GM06990 (cell line): ENCODE results near the gene SRM.
A peak's percentile ranks its signal among the peaks of the same experiment; 100 is the strongest.

Source experiments
- DNase-seq: peaks from one replicate; pipeline ENCODE4 v3.0.0-alpha.2; 2011; ENCODE audit not compliant: insufficient read length; ENCODE audit errors: extremely low read depth
- H3K27me3 ChIP-seq: replicated peaks from 2 replicates; pipeline ENCODE4 v1.6.0; 2011; ENCODE audit warnings: low read length; ENCODE audit not compliant: control insufficient read depth, insufficient read depth
- H3K36me3 ChIP-seq: 2 replicates; pipeline ENCODE4 v1.5.1; 2011; ENCODE audit warnings: low read length; ENCODE audit not compliant: control insufficient read depth, insufficient read depth
- H3K4me3 ChIP-seq: replicated peaks from 2 replicates; pipeline ENCODE4 v1.5.1; 2011; ENCODE audit warnings: low read depth, mild to moderate bottlenecking, control low read depth, low read length
- CTCF ChIP-seq: IDR thresholded peaks from 2 replicates; pipeline ENCODE4 v1.5.1; 2011; ENCODE audit warnings: low read length, control low read depth, mild to moderate bottlenecking, inconsistent platforms; ENCODE audit not compliant: insufficient read depth, poor library complexity, severe bottlenecking

The SRM gene

DNA sequence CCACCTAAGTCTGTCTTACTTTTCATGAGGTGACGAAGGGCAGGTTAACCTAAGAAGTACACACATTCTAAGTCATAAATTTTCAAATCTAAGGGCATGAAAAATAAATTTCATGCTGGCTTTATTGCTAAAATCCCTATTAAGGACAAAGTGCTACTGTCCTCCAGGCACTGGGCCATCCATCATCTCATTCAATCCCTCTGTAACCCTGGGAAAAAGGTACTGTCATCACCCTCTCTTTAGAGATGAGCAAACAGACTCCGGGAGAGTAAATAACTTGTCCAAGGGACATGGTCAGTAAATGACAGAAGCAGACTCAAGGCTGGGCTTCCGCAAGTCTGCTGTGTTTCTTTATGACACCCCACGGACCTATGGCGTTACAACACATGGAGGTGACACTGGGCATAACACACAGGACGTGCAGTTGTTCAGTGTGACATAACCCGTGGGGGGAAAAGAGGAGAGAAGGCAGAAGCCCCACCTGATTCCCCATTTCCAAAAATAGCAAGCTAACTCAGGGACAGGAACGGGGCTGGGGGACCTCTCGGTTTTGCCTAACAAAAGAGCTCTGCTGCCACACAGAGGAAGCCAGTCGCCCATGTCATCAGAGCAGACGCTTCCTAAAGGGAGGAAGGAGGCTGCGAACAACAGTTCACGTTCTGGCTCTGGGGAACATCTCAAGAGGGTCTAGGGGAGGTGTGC lies 12.5 kb upstream of the SRM start:
- Histone ChIP-seq H3K36me3 (peaks cover 49% of the 10 kb centered on the region), H3K27me3 (no peaks in the 10 kb centered on the region), H3K4me3 (no peak overlapping the region)
- DNase-seq: peak; percentile 28
- peak; percentile 58 for TF ChIP-seq CTCF

DNA sequence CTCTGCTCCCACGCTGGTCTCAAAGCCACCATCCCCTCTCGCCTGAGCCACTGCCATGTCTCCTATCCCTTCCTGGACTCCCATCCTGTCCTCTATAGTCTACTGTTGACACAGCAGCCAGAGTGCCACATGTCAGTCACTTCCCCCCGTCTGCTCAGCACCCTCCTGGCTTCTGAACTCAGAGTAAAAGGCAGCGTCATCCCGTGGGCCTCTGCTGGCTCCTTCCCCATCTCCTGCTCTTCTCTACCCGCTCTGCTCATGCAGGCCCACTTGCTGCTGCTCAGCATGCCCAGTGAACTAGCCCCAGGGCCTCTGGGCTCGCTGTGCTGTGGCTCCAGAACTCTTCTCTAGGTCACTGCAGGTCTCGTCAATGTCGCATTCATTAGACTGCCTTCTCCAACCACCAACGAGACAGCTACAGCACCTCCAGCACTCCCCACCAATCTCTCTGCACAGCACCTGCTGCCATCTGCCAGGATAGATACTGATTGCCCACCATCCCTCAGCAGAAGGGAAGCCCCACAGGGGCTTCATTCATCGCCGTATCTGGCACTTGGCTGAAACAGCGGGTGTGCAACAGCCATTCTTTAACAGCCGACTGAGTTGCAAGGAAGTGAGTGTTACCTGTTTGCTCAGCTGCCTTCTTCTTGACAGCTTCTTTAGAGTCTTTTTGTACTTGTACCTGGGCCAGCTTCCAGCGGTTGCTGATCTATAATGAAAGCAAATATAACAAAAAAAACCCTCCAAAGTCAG lies 11.8 kb upstream of the SRM start:
- Histone ChIP-seq H3K4me3 (no peak overlapping the region), H3K36me3 (peaks cover 46% of the 10 kb centered on the region), H3K27me3 (no peaks in the 10 kb centered on the region)
- no peak for DNase-seq
- no peak for TF ChIP-seq CTCF

- Histone ChIP-seq H3K27me3 (no peaks in the 10 kb centered on the region), H3K4me3 (no peak overlapping the region), H3K36me3 (peaks cover 43% of the 10 kb centered on the region)
- TF ChIP-seq CTCF: no peak
- no peak for DNase-seq
Measured at GRCh38 chr1:11070876-11071275, 11.1 kb upstream of the SRM start.

- no peak for TF ChIP-seq CTCF
- Histone ChIP-seq H3K4me3 (no peak overlapping the region), H3K36me3 (peaks cover 43% of the 10 kb centered on the region), H3K27me3 (no peaks in the 10 kb centered on the region)
- no peak for DNase-seq
Measured at GRCh38 chr1:11068600-11069473, 9.0 kb upstream of the SRM start.

- no peak for DNase-seq
- H3K27me3 ChIP-seq: no peaks in the 10 kb centered on the region
- peaks cover 44% of the 10 kb centered on the region for H3K36me3 ChIP-seq
- H3K4me3 ChIP-seq: no peak overlapping the region
- TF ChIP-seq CTCF: no peak
Measured at GRCh38 chr1:11067716-11068599, 8.1 kb upstream of the SRM start.
